C4-2B (cell line): ENCODE data around the gene ILF3.
"Not testable (repeated sequence)": the region's sequence is repeated elsewhere in the genome, so short reads cannot be mapped to it uniquely, and the experiment has no call there.

ENCODE experiments used
- H3K27ac ChIP-seq: fragments of 450-650 bp; 2 replicates; pipeline ENCODE4 v1.5.1; 2017
- ZFX ChIP-seq: fragments of 450-650 bp; IDR thresholded peaks from 2 replicates; pipeline ENCODE4 v1.6.1; 2017
- TF ChIP-seq, protein P1 (sequence below): fragments of 450-650 bp; conservative IDR thresholded peaks from 2 replicates; pipeline ENCODE4 v1.5.1; 2017; ENCODE audit warnings: mild to moderate bottlenecking

ILF3 gene

DNA sequence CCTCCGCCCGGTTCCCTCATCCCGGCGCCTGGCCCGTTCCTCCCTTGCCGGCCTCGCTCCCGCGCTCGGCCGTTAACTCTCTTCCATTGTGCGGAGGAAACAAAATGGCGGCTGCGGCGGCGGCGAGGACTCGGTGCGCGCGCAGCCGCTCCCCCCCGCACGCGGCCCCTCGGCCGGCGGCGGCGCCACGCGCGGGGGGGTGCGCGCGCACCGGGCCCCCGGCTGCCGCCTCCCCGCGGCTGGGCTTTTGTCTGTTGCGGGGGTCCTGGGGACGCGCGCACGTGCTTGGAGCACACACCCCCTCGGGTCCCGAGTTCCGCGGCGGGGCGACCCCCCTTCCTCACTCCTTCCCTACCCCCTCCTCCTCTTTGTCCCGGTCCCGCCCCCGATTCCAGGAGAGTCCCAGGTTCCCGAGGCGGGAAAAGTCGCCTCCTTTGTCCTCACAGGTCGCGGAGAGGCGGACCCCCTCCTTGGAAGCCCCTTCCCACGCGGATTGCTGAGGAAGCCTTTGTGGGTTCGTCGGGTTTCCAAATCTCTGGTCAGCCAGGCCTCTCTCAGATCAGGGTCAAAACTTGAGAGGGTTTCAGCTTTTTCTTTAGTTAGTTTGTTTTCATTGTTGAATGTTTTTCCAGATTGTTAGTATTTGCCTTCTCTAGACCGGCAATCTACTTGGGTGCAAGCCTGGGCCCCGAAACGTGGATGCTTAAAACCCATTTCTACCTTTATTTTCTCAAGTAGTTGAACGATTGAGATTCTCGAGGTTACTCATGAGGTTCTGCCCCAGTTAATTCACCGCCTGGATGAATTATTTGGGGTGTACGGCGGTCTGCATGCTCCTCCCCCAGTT is 687 bp downstream of the ILF3 start:
- peak overlapping the region; percentile 97 for H3K27ac ChIP-seq
- no peak for TF ChIP-seq ZFX
- TF ChIP-seq, protein P1, sequence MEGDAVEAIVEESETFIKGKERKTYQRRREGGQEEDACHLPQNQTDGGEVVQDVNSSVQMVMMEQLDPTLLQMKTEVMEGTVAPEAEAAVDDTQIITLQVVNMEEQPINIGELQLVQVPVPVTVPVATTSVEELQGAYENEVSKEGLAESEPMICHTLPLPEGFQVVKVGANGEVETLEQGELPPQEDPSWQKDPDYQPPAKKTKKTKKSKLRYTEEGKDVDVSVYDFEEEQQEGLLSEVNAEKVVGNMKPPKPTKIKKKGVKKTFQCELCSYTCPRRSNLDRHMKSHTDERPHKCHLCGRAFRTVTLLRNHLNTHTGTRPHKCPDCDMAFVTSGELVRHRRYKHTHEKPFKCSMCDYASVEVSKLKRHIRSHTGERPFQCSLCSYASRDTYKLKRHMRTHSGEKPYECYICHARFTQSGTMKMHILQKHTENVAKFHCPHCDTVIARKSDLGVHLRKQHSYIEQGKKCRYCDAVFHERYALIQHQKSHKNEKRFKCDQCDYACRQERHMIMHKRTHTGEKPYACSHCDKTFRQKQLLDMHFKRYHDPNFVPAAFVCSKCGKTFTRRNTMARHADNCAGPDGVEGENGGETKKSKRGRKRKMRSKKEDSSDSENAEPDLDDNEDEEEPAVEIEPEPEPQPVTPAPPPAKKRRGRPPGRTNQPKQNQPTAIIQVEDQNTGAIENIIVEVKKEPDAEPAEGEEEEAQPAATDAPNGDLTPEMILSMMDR, result no peak

DNA sequence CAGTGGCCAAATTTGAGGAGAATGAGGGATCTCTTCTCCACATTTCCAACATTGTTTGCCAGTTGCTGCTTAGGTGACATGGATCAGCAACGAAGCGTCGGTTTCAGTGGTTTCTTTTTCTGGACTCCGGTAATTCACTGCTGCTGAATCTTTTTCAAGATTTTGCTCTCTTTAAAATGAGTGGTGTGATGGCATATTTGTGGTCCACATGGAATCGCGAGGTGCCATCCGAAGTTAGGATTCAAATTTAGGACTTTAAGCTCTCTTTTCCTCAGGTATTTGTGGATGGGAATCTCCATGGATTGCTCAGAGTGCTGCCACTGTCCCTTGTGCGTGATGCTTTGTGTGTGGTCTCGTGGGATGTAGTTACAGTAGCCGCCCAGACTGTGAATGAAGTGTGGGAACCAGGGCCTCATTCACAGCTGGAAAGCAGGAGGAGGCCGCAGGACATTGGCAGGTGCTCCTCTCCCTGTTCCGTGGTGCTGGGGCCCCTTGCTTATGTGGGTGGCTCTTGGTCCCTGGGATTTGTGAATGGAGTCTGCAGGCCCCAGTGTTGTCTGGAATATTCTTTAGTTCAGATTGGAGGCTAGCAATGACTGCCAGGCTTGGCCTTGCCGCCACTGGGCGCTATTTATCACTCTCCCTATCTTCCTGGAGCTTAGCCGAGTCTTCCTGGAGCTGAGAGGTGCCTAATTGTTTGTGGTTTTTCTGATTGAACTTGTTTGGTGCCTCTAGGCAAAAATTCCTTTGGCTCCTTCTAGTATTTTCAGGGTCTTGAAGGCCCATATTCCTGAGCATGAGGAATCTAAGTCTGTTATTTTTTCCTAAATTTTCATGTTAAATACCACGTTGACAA is 1.5 kb downstream of the ILF3 start:
- TF ChIP-seq, protein P1, result no peak
- no peak; the same call in 1 of the 2 replicates for TF ChIP-seq ZFX
- H3K27ac ChIP-seq, result peak overlapping the region; percentile 97

DNA sequence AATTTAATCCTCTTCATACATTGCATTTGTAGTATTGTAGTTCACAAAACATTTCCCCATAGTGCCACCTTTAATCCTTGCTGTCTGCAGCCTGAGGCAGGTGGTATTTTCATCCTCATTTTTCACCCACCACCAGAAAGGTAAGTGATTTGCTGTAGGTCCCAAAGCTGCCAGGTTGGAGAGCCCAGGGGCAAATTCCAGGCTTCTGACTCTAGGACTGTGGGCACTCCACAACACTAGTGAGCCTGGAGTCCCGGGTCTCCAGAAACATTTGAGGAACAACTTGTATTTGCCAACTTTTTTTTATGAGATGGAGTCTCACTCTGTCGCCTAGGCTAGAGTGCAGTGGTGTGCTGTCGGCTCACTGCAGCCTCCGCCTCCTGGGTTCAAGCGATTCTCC is 6.2 kb downstream of the ILF3 start:
- H3K27ac ChIP-seq, result peak overlapping the region; percentile 41
- no peak for TF ChIP-seq ZFX
- TF ChIP-seq, protein P1, result no peak

DNA sequence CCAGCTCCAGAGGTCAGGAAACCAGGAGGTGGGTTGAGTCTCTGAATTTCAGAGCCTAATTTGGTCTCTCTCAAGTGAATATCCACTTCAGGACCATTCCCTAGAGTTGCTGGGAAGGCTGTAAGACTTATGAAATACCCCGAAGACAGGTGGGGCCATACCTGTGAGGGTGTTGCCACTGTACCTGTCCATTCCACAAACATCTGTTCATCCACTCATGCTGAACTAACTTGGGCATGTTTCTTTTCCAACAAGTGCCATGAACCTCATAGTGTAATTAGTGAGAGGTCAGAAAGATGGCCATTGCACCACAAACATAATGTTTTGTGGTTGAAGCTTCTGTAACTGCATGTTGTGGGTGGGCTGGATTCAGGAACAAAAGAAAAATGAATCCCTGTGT is 7.8 kb downstream of the ILF3 start:
- TF ChIP-seq, protein P1, result no peak
- no peak for TF ChIP-seq ZFX
- no peak overlapping the region for H3K27ac ChIP-seq

DNA sequence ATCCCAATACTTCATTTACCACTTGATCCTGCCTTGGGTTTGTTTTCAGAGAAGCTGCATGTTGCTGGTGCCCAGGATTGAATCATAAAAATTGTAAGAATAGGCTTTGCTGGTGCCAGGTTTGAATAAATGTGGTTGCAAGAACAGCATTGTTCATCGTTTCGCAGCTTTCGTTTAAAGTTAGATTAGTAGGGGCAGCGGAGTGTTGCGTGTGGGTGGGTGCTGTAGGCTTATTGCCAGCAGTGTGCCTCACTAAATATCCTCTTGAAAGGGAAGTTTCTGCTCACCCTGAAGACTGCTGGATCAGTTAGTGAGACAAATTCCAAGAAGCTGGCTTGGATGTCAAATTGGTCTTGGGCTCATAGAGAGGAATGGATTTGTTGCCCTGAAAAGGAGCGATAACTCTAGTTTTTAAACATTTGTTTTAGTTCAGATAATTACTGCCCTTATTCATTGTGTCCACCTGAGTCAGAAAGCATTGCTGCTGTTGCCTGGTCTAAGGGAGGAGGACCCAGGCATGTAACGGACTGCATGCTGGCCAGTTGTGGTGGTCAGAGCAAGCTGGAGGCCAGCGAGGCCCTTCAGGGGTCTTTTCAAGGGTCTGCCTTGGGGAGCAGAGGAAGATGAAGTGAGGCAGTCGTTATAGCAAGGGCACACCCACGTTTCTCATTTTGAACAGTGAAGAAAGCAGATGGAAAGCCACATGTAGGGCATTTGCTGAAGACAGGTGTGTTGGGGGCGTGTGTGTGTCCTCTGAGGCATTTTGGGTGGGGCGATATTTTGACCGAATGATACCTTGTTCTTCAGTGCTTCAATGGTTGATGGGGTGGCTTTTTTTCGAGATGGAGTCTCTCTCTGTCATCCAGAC is 8.5 kb downstream of the ILF3 start:
- H3K27ac ChIP-seq, result no peak overlapping the region
- TF ChIP-seq, protein P1, result no peak
- no peak for TF ChIP-seq ZFX

DNA sequence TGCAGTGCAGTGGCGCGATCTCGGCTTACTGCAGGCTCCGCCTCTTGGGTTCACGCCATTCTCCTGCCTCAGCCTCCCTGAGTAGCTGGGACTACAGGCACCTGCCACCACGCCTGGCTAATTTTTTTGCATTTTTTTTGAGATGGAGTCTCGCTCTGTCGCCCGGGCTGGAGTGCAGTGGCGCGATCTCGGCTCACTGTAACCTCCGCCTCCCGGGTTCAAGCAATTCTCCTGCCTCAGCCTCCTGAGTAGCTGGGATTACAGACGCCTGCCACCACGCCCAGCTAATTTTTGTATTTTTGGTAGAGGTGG is 9.1 kb downstream of the ILF3 start:
- H3K27ac ChIP-seq, result not testable (repeated sequence)

DNA sequence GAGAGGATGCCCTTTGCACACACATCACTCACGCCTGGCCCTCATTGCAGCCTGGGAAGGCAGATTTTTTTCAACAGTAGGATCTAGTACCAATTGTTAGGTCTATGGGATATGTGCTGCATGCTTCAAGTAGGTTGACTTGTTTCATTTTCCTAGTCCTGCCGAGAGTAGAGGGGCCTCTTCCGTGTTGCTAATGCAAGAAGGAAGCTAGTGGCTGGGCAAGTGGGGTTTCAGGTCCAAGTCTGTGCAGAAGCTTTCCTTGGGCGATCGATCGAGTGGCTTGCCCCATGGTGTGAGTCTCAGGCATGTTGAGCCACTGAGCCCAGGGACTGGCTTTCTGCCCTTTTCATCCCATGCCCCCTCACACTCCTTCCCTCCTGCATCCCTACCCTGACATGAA is 13.7 kb downstream of the ILF3 start:
- no peak overlapping the region for H3K27ac ChIP-seq
- TF ChIP-seq, protein P1, result no peak
- no peak for TF ChIP-seq ZFX
